Endothelial cell (in vitro differentiated cells): ENCODE results near the gene ITGA6. TPM values are rescaled to one million over a fixed set of nuclear protein-coding genes. Genes with fewer than 3 reads are reported as not detected.
"Not testable (repeated sequence)": the region's sequence is repeated elsewhere in the genome, so short reads cannot be mapped to it uniquely, and the experiment has no call there.

ENCODE experiments used
- DNase-seq: peaks from one replicate; pipeline ENCODE4 v3.0.0; 2021; ENCODE audit warnings: low spot score
- H3K27ac Mint-ChIP-seq: one replicate; pipeline ENCODE4 v1.8.0; 2021; ENCODE audit warnings: mixed read lengths, inconsistent platforms; ENCODE audit not compliant: unreplicated experiment
- H3K27me3 Mint-ChIP-seq: one replicate; pipeline ENCODE4 v1.8.0; 2021; ENCODE audit warnings: mild to moderate bottlenecking, moderate library complexity, mixed read lengths, inconsistent platforms; ENCODE audit not compliant: unreplicated experiment
- H3K36me3 Mint-ChIP-seq: one replicate; pipeline ENCODE4 v1.8.0; 2021; ENCODE audit warnings: mild to moderate bottlenecking, low read depth, mixed read lengths, inconsistent platforms; ENCODE audit not compliant: unreplicated experiment
- H3K4me1 Mint-ChIP-seq: one replicate; pipeline ENCODE4 v1.8.0; 2021; ENCODE audit warnings: mild to moderate bottlenecking, mixed read lengths, inconsistent platforms; ENCODE audit not compliant: unreplicated experiment
- H3K4me3 Mint-ChIP-seq: one replicate; pipeline ENCODE4 v1.8.0; 2021; ENCODE audit warnings: mild to moderate bottlenecking, mixed read lengths, inconsistent platforms; ENCODE audit not compliant: unreplicated experiment
- H3K9me3 Mint-ChIP-seq: one replicate; pipeline ENCODE4 v1.8.0; 2021; ENCODE audit warnings: mixed read lengths, inconsistent platforms; ENCODE audit not compliant: unreplicated experiment
- total RNA-seq: library from RNA; stranded (reverse); fragmentation: NEBNext Ultra II Directional; extraction: Animal tissue kit (Norgen Biotek cat#: 25700); gene quantifications from one replicate; pipeline ENCODE4 v1.2.1, GENCODE V29; 2021; ENCODE audit not compliant: unreplicated experiment
- TF ChIP-seq, protein P1 (sequence below): fragments of 200-600 bp; sonication (generic); IDR thresholded peaks from one replicate; pipeline ENCODE4 v1.5.0; 2021; ENCODE audit warnings: antibody characterized with exemption; ENCODE audit not compliant: unreplicated experiment

Gene ITGA6
- total RNA-seq, 1 donor from 2014 or later, result 34.0 TPM

DNA sequence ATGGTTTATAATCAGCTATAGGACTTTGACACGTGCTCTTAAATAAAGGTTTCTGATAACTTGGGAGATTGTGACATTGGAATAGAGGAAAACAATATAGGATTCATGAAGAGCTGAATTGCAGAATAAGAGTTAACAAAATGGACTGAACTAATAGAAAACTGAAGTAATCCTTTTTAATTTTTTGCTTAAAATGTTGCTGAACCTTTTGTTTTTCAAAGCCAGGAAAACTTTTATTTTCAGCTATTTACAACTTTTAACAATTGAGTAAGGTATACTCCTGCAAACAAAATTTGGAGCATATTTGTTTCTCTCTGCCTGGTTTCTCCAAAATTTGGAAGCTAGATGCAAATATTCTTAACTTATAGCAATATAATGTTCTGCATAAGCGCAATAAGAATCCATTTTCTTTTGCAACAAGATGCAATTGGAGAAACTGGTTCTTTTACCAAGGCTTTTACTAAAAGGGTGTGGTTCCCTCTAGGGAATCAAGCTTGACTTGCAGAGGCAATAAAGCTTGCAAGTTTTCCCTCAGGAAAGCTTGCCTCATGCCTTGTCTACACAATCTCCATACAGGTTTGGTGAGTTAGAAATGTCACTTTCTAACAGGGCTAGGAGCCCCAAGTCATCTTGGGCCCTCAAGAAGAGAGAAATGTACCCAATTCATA, 118.2 kb downstream of the ITGA6 start:
- peaks cover 10% of the 10 kb centered on the region for H3K4me1 Mint-ChIP-seq
- H3K36me3 Mint-ChIP-seq, result peaks cover 52% of the 10 kb centered on the region
- H3K27me3 Mint-ChIP-seq, result peaks cover 15% of the 10 kb centered on the region
- peak overlapping the region; percentile 31 for H3K4me3 Mint-ChIP-seq
- H3K9me3 Mint-ChIP-seq, result peaks cover 38% of the 10 kb centered on the region
- TF ChIP-seq, protein P1, sequence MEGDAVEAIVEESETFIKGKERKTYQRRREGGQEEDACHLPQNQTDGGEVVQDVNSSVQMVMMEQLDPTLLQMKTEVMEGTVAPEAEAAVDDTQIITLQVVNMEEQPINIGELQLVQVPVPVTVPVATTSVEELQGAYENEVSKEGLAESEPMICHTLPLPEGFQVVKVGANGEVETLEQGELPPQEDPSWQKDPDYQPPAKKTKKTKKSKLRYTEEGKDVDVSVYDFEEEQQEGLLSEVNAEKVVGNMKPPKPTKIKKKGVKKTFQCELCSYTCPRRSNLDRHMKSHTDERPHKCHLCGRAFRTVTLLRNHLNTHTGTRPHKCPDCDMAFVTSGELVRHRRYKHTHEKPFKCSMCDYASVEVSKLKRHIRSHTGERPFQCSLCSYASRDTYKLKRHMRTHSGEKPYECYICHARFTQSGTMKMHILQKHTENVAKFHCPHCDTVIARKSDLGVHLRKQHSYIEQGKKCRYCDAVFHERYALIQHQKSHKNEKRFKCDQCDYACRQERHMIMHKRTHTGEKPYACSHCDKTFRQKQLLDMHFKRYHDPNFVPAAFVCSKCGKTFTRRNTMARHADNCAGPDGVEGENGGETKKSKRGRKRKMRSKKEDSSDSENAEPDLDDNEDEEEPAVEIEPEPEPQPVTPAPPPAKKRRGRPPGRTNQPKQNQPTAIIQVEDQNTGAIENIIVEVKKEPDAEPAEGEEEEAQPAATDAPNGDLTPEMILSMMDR, result no peak
- no peak for DNase-seq
- H3K27ac Mint-ChIP-seq, result no peak overlapping the region

DNA sequence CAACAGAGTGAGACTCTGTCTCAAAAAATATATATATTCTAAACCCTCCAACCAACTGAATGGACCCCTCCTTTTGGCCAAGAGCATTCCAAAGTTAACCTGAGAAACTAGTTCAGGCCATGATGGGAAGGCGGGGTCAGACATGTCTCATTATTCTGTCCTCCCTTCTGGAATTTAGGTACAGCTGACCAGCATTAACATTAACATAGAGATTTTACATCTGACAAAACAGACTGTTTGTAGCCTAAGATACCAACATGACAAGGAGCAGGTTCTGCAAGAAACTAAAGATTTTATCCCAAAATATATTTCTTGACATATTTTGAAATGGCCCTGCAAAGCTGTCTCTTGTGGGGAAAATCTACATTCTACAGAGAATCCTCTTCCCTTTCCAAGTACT, 121.7 kb downstream of the ITGA6 start:
- Mint-ChIP-seq H3K9me3 (peaks cover 27% of the 10 kb centered on the region), H3K27me3 (peaks cover 9% of the 10 kb centered on the region), H3K27ac (no peak overlapping the region), H3K4me3 (no peak overlapping the region), H3K36me3 (peaks cover 31% of the 10 kb centered on the region), H3K4me1 (peaks cover 24% of the 10 kb centered on the region)
- TF ChIP-seq, protein P1, result no peak
- DNase-seq, result no peak

DNA sequence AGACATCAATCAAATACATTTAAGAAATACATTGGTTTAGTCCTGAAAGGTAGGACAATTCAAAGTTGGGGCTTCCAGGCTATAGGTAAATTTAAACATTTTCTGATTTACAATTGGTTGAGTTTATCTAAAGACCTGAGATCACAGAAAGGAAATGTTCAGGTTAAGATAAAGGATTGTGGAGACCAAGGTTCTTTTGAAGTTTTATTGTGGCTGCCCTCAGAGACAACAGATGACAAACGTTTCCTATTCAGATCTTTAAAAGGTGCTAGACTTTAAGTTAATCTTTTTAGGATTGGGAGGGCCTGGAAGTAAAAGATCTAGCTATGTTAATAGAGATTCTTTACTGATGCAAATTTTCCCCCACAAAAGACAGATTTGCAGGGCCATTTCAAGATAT, 122.4 kb downstream of the ITGA6 start:
- H3K27ac Mint-ChIP-seq, result not testable (repeated sequence)
- H3K4me3 Mint-ChIP-seq, result peak overlapping the region; percentile 65

DNA sequence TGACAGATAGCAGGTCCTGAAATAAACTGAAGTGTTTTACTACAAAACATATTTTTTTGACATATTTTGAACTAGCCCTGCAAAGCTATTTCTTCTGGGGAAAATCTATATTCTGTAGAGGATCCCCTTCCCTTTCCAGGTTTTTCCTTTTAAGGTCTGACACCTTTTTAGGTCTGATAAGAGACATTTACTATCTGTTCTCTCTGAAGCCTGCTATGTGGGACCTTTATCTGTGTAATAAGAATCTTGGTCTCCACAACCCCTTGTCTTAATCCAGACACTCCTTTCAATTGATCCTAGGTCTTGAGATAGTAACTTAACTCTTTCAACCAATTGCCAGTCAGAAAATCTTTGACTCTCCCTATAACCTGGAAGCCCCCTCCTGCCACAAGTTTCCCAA, 123.0 kb downstream of the ITGA6 start:
- no peak overlapping the region for H3K4me3 Mint-ChIP-seq
- H3K4me1 Mint-ChIP-seq, result peaks cover 35% of the 10 kb centered on the region
- H3K36me3 Mint-ChIP-seq, result peaks cover 24% of the 10 kb centered on the region

More for the DNA sequence above, 122.4 kb downstream of the ITGA6 start:
- Mint-ChIP-seq H3K9me3 (peaks cover 25% of the 10 kb centered on the region), H3K36me3 (peaks cover 27% of the 10 kb centered on the region), H3K27me3 (peaks cover 10% of the 10 kb centered on the region), H3K4me1 (peaks cover 30% of the 10 kb centered on the region)
- DNase-seq, result not testable (repeated sequence)

DNA sequence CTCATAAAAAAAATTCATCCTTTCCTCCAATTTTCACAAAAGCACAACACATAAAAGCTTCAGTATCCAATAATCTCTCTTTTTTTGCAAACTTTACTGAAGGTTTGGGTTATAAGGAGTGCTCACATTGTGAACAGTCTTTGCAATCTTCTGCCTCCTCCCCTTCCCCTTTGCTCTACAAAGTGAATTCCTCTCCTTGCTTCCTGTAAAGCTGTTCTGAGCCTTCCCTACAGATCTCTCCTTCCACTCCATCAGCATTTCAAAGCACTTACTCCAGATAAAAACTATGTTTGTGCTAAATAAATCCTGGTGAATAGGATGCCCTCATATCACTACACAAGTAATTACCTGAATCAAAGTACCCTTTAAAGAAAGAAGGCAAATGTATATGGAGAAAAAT, 123.9 kb downstream of the ITGA6 start:
- TF ChIP-seq, protein P1, result no peak
- H3K9me3 Mint-ChIP-seq, result peaks cover 16% of the 10 kb centered on the region
- H3K4me3 Mint-ChIP-seq, result no peak overlapping the region
- DNase-seq, result no peak
- H3K4me1 Mint-ChIP-seq, result peaks cover 37% of the 10 kb centered on the region
- H3K27ac Mint-ChIP-seq, result no peak overlapping the region
- H3K36me3 Mint-ChIP-seq, result peaks cover 24% of the 10 kb centered on the region
- peaks cover 10% of the 10 kb centered on the region for H3K27me3 Mint-ChIP-seq

More for the DNA sequence above, 123.0 kb downstream of the ITGA6 start:
- Mint-ChIP-seq H3K9me3 (peaks cover 21% of the 10 kb centered on the region), H3K27ac (no peak overlapping the region), H3K27me3 (peaks cover 10% of the 10 kb centered on the region)
- no peak for DNase-seq
- TF ChIP-seq, protein P1, result no peak
